Kidney epithelial cell (primary cell): ENCODE data around the gene TNFRSF1B. TPM values are rescaled to one million over a fixed set of nuclear protein-coding genes. Genes with fewer than 3 reads are reported as not detected.
A peak's percentile ranks its signal among the peaks of the same experiment; 100 is the strongest.

ENCODE experiments used
- DNase-seq: peaks from one replicate; pipeline ENCODE4 v3.0.0-alpha.2; 2010; ENCODE audit warnings: low read depth
- H3K27me3 ChIP-seq: 2 replicates; pipeline ENCODE4 v1.6.0; 2011; ENCODE audit warnings: low read length; ENCODE audit not compliant: control insufficient read depth, insufficient read depth
- H3K36me3 ChIP-seq: 2 replicates; pipeline ENCODE4 v1.5.1; 2011; ENCODE audit warnings: low read length; ENCODE audit not compliant: control insufficient read depth, insufficient read depth
- H3K4me3 ChIP-seq: 2 replicates; pipeline ENCODE4 v1.5.1; 2011; ENCODE audit warnings: low read depth, mild to moderate bottlenecking, control low read depth, low read length
- CTCF ChIP-seq: IDR thresholded peaks from 2 replicates; pipeline ENCODE4 v1.5.1; 2011; ENCODE audit warnings: mild to moderate bottlenecking, moderate library complexity, low read length, control low read depth, inconsistent platforms; ENCODE audit not compliant: insufficient read depth, poor library complexity, severe bottlenecking
- total RNA-seq: library from RNA; depleted of rRNA; stranded (reverse); fragments of >200 nt; gene quantifications from 2 replicates; pipeline ENCODE4 v1.2.3, GENCODE V29; 2015

TNFRSF1B gene
- total RNA-seq, 1 donor from 2014 or later: 0.21 TPM

- Histone ChIP-seq H3K27me3 (peaks cover 16% of the 10 kb centered on the region), H3K4me3 (no peak overlapping the region), H3K36me3 (no peaks in the 10 kb centered on the region)
- TF ChIP-seq CTCF: no peak
- no peak for DNase-seq
Observed at GRCh38 chr1:12202190-12202497, 35.4 kb downstream of the TNFRSF1B start.

GRCh38 chr1:12202577-12202976 is 35.8 kb downstream of the TNFRSF1B start:
- no peak overlapping the region for H3K4me3 ChIP-seq
- no peak for DNase-seq

GRCh38 chr1:12203216-12204007 is 36.6 kb downstream of the TNFRSF1B start:
- Histone ChIP-seq H3K27me3 (peaks cover 9% of the 10 kb centered on the region), H3K4me3 (no peak overlapping the region), H3K36me3 (no peaks in the 10 kb centered on the region)
- no peak for DNase-seq
- TF ChIP-seq CTCF: peak; percentile 5

More at GRCh38 chr1:12202577-12202976, 35.8 kb downstream of the TNFRSF1B start:
- Histone ChIP-seq H3K36me3 (no peaks in the 10 kb centered on the region), H3K27me3 (peaks cover 13% of the 10 kb centered on the region)
- no peak for TF ChIP-seq CTCF

GRCh38 chr1:12204140-12204539 is 37.3 kb downstream of the TNFRSF1B start:
- TF ChIP-seq CTCF: no peak
- H3K4me3 ChIP-seq: no peak overlapping the region
- DNase-seq: no peak
- peaks cover 9% of the 10 kb centered on the region for H3K27me3 ChIP-seq
- no peaks in the 10 kb centered on the region for H3K36me3 ChIP-seq

- peaks cover 6% of the 10 kb centered on the region for H3K27me3 ChIP-seq
- TF ChIP-seq CTCF: no peak
- no peak overlapping the region for H3K4me3 ChIP-seq
- no peak for DNase-seq
- no peaks in the 10 kb centered on the region for H3K36me3 ChIP-seq
Observed at GRCh38 chr1:12204754-12205658, 38.2 kb downstream of the TNFRSF1B start.

- no peak for DNase-seq
- peaks cover 6% of the 10 kb centered on the region for H3K27me3 ChIP-seq
- no peaks in the 10 kb centered on the region for H3K36me3 ChIP-seq
- no peak overlapping the region for H3K4me3 ChIP-seq
- no peak for TF ChIP-seq CTCF
Observed at GRCh38 chr1:12206238-12206637, 39.4 kb downstream of the TNFRSF1B start.
